Right atrium auricular region (tissue), 2 donors: ENCODE results near the gene KAZN. TPM values are rescaled to one million over a fixed set of nuclear protein-coding genes. Genes with fewer than 3 reads are reported as not detected.

Experiments used
- DNase-seq: peaks from one replicate; pipeline ENCODE4 v3.0.0-alpha.2; 2019; ENCODE audit warnings: low spot score
- H3K27ac ChIP-seq, 2 donors: fragments of 200-600 bp; sonication (generic); 1 replicate in 1 of 2; 2 replicates in 1 of 2; pipeline ENCODE4 v1.5.1; 2016 to 2019
- H3K27me3 ChIP-seq, 2 donors: fragments of 200-600 bp; sonication (generic); one replicate each; pipeline versions ENCODE4 v1.5.1 to v1.6.0; 2017 to 2019
- H3K36me3 ChIP-seq: fragments of 200-600 bp; sonication (generic); one replicate; pipeline ENCODE4 v1.5.1; 2016
- H3K4me1 ChIP-seq, 2 donors: fragments of 200-600 bp; sonication (generic); one replicate each; pipeline versions ENCODE4 v1.5.1 to v1.6.0; 2017 to 2019
- H3K4me3 ChIP-seq, 2 donors: fragments of 200-600 bp; sonication (generic); 1 replicate in 1 of 2; 2 replicates in 1 of 2; pipeline ENCODE4 v1.5.1; 2017 to 2019; ENCODE audit warnings: mild to moderate bottlenecking in 1 of 2, moderate library complexity in 1 of 2
- H3K9me3 ChIP-seq, 2 donors: fragments of 200-600 bp; sonication (generic); one replicate each; pipeline ENCODE4 v1.5.1; 2019
- CTCF ChIP-seq, 2 donors: fragments of 200-600 bp; sonication (generic); IDR thresholded peaks; one replicate each; pipeline ENCODE4 v1.5.1; 2019; ENCODE audit warnings: antibody characterized with exemption in 2 of 2
- total RNA-seq, 2 donors: library from RNA; depleted of rRNA; stranded (reverse); fragments of >200 nt; gene quantifications; one replicate each; pipeline ENCODE4 v1.1.0, GENCODE V29; 2016

KAZN gene
- total RNA-seq, 2 donors from 2014 or later, result 3.9 to 6.8 TPM

GRCh38 chr1:14778541-14778897 lies 180.0 kb downstream of the KAZN start:
- Histone ChIP-seq H3K36me3 (no peaks in the 10 kb centered on the region), H3K4me3 (no peak overlapping the region), H3K4me1 (no peaks in the 10 kb centered on the region), H3K27me3 (no peaks in the 10 kb centered on the region), H3K27ac (no peak overlapping the region), H3K9me3 (no peaks in the 10 kb centered on the region)
- no peak for DNase-seq
- no peak for TF ChIP-seq CTCF (IDR thresholded peaks at IDR 0.05)

DNA sequence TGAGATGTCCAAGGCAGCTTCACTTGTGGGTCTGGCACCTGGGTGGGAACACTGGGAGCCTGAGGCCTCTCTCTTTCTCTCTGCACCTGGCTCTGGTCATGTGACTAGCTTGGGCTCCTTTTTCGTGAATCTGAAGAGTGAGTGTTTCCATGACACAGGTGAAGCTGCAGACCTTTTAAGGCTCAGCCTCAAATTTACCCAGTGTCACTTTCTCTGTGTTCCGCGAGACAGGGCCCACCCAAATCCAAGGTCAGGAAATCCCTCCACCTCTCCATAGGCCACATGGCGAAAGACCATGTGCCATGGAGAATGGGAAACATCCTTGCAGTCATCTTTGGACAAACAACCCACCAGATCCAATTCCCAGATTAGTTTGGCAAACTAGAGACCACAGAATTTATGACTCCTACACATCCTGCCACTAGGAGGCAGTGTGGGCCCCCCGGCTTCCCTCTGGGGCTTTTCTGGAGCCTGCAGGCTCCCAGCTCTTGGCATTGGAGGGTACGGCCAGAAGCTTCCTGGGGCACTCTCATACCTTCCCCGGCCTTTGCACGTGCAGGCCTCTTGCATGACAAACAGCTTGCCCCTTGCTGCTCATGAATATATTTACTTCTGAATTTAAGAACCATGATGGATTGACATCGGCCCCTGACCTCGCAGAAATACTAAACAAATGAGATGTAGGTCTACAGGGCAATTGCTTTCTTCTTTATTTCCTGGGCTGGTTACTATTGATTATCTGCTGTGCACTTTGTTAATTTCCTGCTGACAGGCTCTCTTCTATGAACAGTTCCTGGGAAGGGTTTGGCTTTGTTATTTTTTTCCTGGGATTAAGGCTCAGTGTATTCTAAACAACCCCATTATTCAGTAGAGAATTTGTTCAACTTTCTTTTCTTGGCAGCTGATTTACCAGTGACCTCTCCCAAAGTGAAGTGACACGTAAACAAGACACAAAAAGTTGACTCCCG lies 180.7 kb downstream of the KAZN start:
- Histone ChIP-seq H3K36me3 (no peaks in the 10 kb centered on the region), H3K27ac (no peak overlapping the region), H3K9me3 (no peaks in the 10 kb centered on the region), H3K4me3 (no peak overlapping the region), H3K4me1 (no peaks in the 10 kb centered on the region), H3K27me3 (no peaks in the 10 kb centered on the region)
- peak; percentile 33 to 72 for TF ChIP-seq CTCF (IDR thresholded peaks at IDR 0.05)
- no peak for DNase-seq

DNA sequence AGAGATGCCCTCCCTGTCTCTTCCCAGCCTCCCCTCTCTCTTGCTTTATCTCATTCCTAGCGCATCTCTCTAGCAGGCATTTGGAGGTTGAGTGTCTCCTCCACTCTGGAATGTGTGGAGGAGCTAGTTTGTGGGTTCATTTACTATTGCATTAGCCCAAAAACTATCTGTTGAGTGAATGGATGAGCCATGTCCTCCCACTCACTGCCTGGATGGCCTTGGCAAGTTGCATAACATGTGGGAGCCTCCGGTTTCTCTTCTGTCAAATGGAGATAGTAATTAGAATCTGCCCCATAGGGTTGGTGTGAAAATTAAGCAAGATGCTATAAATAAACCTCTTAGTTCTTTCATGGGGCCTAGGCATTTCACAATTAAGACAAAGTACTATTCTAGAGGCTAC lies 181.8 kb downstream of the KAZN start:
- Histone ChIP-seq H3K9me3 (no peaks in the 10 kb centered on the region), H3K4me3 (no peak overlapping the region)
- TF ChIP-seq CTCF (IDR thresholded peaks at IDR 0.05), result no peak

DNA sequence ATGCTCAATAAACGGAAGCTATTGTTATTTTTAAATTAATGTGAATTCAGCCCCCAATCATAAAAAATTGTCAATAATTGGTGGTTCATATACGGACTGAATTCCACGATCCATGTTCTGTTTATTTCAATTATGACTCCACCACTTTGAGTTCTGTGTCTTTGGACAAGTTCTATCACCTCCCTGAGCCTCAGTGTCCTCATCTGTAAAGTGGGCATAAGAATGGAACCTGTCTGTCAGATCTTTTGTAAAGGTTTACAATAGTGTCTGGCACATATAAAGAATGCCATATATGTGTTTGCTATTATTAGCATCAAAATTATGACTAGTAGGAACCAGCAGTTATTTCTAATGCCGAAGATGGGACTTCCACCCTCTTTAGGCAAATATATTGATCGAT lies 183.3 kb downstream of the KAZN start:
- TF ChIP-seq CTCF (IDR thresholded peaks at IDR 0.05), result no peak
- DNase-seq, result no peak
- no peaks in the 10 kb centered on the region for H3K9me3 ChIP-seq
- H3K36me3 ChIP-seq, result no peaks in the 10 kb centered on the region
- H3K27ac ChIP-seq, result no peak overlapping the region
- no peaks in the 10 kb centered on the region for H3K4me1 ChIP-seq
- H3K27me3 ChIP-seq, result no peaks in the 10 kb centered on the region
- no peak overlapping the region for H3K4me3 ChIP-seq

More for the DNA sequence above, 181.8 kb downstream of the KAZN start:
- no peaks in the 10 kb centered on the region for H3K4me1 ChIP-seq
- no peaks in the 10 kb centered on the region for H3K36me3 ChIP-seq
- no peak for DNase-seq
- no peaks in the 10 kb centered on the region for H3K27me3 ChIP-seq
- H3K27ac ChIP-seq, result no peak overlapping the region

- no peak for TF ChIP-seq CTCF (IDR thresholded peaks at IDR 0.05)
- no peak for DNase-seq
- Histone ChIP-seq H3K4me1 (no peaks in the 10 kb centered on the region), H3K27ac (no peak overlapping the region), H3K27me3 (no peaks in the 10 kb centered on the region), H3K9me3 (no peaks in the 10 kb centered on the region), H3K36me3 (no peaks in the 10 kb centered on the region), H3K4me3 (no peak overlapping the region)
These were observed 184.5 kb downstream of the KAZN start for GRCh38 chr1:14782741-14783591.
